H7 (cell line): ENCODE data around the gene STAU1. TPM values are rescaled to one million over a fixed set of nuclear protein-coding genes. Genes with fewer than 3 reads are reported as not detected.
"Not testable (repeated sequence)": the region's sequence is repeated elsewhere in the genome, so short reads cannot be mapped to it uniquely, and the experiment has no call there.

ENCODE experiments used
- DNase-seq: peaks from one replicate; pipeline ENCODE4 v3.0.0; 2012
- H3K27me3 ChIP-seq: 2 replicates; pipeline ENCODE4 v1.6.0; 2011; ENCODE audit warnings: mild to moderate bottlenecking, low read length; ENCODE audit not compliant: control insufficient read depth, insufficient read depth
- H3K36me3 ChIP-seq: replicated peaks from 2 replicates; pipeline ENCODE4 v1.5.1; 2011; ENCODE audit warnings: low read length; ENCODE audit not compliant: control insufficient read depth, insufficient read depth
- H3K4me3 ChIP-seq: 2 replicates; pipeline ENCODE4 v1.5.1; 2011; ENCODE audit warnings: low read depth, mild to moderate bottlenecking, control low read depth, low read length, moderate library complexity; ENCODE audit not compliant: insufficient read depth
- total RNA-seq: library from RNA; depleted of rRNA; stranded (reverse); fragments of >200 nt; shearing (Covaris generic); gene quantifications from 2 replicates; pipeline ENCODE4 v1.2.3, GENCODE V29; 2014

STAU1 gene
- total RNA-seq, 1 experiment from 2014 or later, result 56.5 TPM

GRCh38 chr20:49184084-49184501, 4.0 kb downstream of the STAU1 start:
- DNase-seq, H3K4me3 ChIP-seq, H3K27me3 ChIP-seq, H3K36me3 ChIP-seq: not testable (repeated sequence)

- Histone ChIP-seq H3K4me3 (no peak overlapping the region), H3K27me3 (no peaks in the 10 kb centered on the region), H3K36me3 (no peaks in the 10 kb centered on the region)
- no peak for DNase-seq
Observed at GRCh38 chr20:49183444-49183843, 4.7 kb downstream of the STAU1 start.

- no peak for DNase-seq
- Histone ChIP-seq H3K4me3 (no peak overlapping the region), H3K27me3 (no peaks in the 10 kb centered on the region), H3K36me3 (no peaks in the 10 kb centered on the region)
Observed at GRCh38 chr20:49181265-49181877, 6.8 kb downstream of the STAU1 start.

- H3K4me3 ChIP-seq, result no peak overlapping the region
- no peaks in the 10 kb centered on the region for H3K36me3 ChIP-seq
- H3K27me3 ChIP-seq, result no peaks in the 10 kb centered on the region
- DNase-seq, result no peak
Observed at GRCh38 chr20:49179368-49180277, 8.5 kb downstream of the STAU1 start.

- DNase-seq, result no peak
- Histone ChIP-seq H3K36me3 (no peaks in the 10 kb centered on the region; the same call in 1 of the 2 replicates), H3K4me3 (no peak overlapping the region), H3K27me3 (no peaks in the 10 kb centered on the region)
Observed at GRCh38 chr20:49174183-49174582, 14.0 kb downstream of the STAU1 start.

- DNase-seq, result no peak
- Histone ChIP-seq H3K36me3 (no peaks in the 10 kb centered on the region; the same call in 1 of the 2 replicates), H3K27me3 (no peaks in the 10 kb centered on the region), H3K4me3 (no peak overlapping the region)
Observed at GRCh38 chr20:49172413-49172812, 15.7 kb downstream of the STAU1 start.

- no peaks in the 10 kb centered on the region; the same call in 1 of the 2 replicates for H3K36me3 ChIP-seq
- H3K4me3 ChIP-seq, result no peak overlapping the region
- no peak for DNase-seq
- no peaks in the 10 kb centered on the region for H3K27me3 ChIP-seq
Observed at GRCh38 chr20:49171909-49172308, 16.2 kb downstream of the STAU1 start.

- DNase-seq, result no peak
- no peak overlapping the region for H3K4me3 ChIP-seq
- H3K27me3 ChIP-seq, result no peaks in the 10 kb centered on the region
- H3K36me3 ChIP-seq, result peaks cover 2% of the 10 kb centered on the region
Observed at GRCh38 chr20:49170714-49171113, 17.4 kb downstream of the STAU1 start.

- no peak for DNase-seq
- Histone ChIP-seq H3K4me3 (no peak overlapping the region), H3K27me3 (no peaks in the 10 kb centered on the region), H3K36me3 (peaks cover 2% of the 10 kb centered on the region)
Observed at GRCh38 chr20:49169547-49169946, 18.6 kb downstream of the STAU1 start.

GRCh38 chr20:49168864-49169263, 19.3 kb downstream of the STAU1 start:
- H3K27me3 ChIP-seq, H3K4me3 ChIP-seq, DNase-seq, H3K36me3 ChIP-seq: not testable (repeated sequence)

- no peak for DNase-seq
- Histone ChIP-seq H3K27me3 (no peaks in the 10 kb centered on the region), H3K36me3 (peaks cover 4% of the 10 kb centered on the region), H3K4me3 (no peak overlapping the region)
Observed at GRCh38 chr20:49167811-49168507, 20.2 kb downstream of the STAU1 start.

GRCh38 chr20:49166534-49167449, 21.3 kb downstream of the STAU1 start:
- Histone ChIP-seq H3K36me3 (peaks cover 4% of the 10 kb centered on the region), H3K27me3 (no peaks in the 10 kb centered on the region), H3K4me3 (no peak overlapping the region)
- DNase-seq, result no peak

GRCh38 chr20:49165611-49166010, 22.5 kb downstream of the STAU1 start:
- DNase-seq, result no peak
- Histone ChIP-seq H3K4me3 (no peak overlapping the region), H3K27me3 (no peaks in the 10 kb centered on the region), H3K36me3 (peaks cover 4% of the 10 kb centered on the region)

GRCh38 chr20:49163696-49164095, 24.4 kb downstream of the STAU1 start:
- H3K4me3 ChIP-seq, result no peak overlapping the region

More at GRCh38 chr20:49163696-49164095, 24.4 kb downstream of the STAU1 start:
- H3K27me3 ChIP-seq, result no peaks in the 10 kb centered on the region
- peaks cover 4% of the 10 kb centered on the region for H3K36me3 ChIP-seq
- DNase-seq, result no peak
